Measurements from ENCODE around the gene BTBD17. TPM values are rescaled to one million over a fixed set of nuclear protein-coding genes. Genes with fewer than 3 reads are reported as not detected.
A peak's percentile ranks its signal among the peaks of the same experiment; 100 is the strongest.

Gene BTBD17
- polyA plus RNA-seq, 3 donors = not detected

GRCh38 chr17:74343121-74343520 is 18.5 kb downstream of the BTBD17 start:
- no peak overlapping the region for H3K27ac ChIP-seq (ENCODE audit: low read depth in 1 of 2, low read length in 2 of 2)
- H3K79me2 ChIP-seq (ENCODE audit: insufficient read depth, low read length) = no peaks in the 10 kb centered on the region
- Mint-ChIP-seq H3K27ac (peak overlapping the region in 1 of 7 donors; percentile 48), H3K36me3 (no peaks in the 10 kb centered on the region), H3K4me3 (no peak overlapping the region), H3K4me1 (no peaks in the 10 kb centered on the region), H3K9me3 (peaks cover 0 to 2% (median 0%) of the 10 kb centered on the region in 7 donors), H3K27me3 (ENCODE audit: low read depth in 3 of 3) (peaks cover 7 to 14% (median 13%) of the 10 kb centered on the region in 3 donors)
- intact Hi-C loops (cut with micrococcal nuclease) = no loop called here
- H4K20me1 ChIP-seq (ENCODE audit: insufficient read depth, low read length) = no peaks in the 10 kb centered on the region
- no peaks in the 10 kb centered on the region for H3K4me1 ChIP-seq (ENCODE audit: control insufficient read depth in 1 of 2, insufficient read depth in 2 of 2, low read length in 2 of 2)
- TF ChIP-seq CTCF (IDR thresholded peaks at IDR 0.05) = no peak
- no peaks in the 10 kb centered on the region for H3K36me3 ChIP-seq (replicated peaks in 1 of 2; ENCODE audit: control insufficient read depth in 1 of 2, insufficient read depth in 2 of 2, low read length in 2 of 2)
- no peak overlapping the region for H3K9ac ChIP-seq (ENCODE audit: insufficient read depth, low read length, poor library complexity, severe bottlenecking)
- no peaks in the 10 kb centered on the region for H3K9me3 ChIP-seq (replicated peaks in 1 of 2; ENCODE audit: control insufficient read depth in 1 of 2, insufficient read depth in 1 of 2, low read length in 2 of 2)
- no peak overlapping the region for H2AFZ ChIP-seq (ENCODE audit: insufficient read depth, low read depth, low read length, poor library complexity, severe bottlenecking)
- DNase-seq = no peak
- H3K4me3 ChIP-seq (replicated peaks in 1 of 3; ENCODE audit: low read depth in 2 of 3, low read length in 3 of 3) = no peak overlapping the region
- 91% methylated on average over 4 of the region's 8 CpGs for WGBS (ENCODE audit: insufficient coverage)
- no peak overlapping the region for H3K4me2 ChIP-seq (replicated peaks; ENCODE audit: extremely low read depth, low read length, poor library complexity, severe bottlenecking)
- H3K27me3 ChIP-seq (ENCODE audit: control insufficient read depth in 2 of 2, insufficient read depth in 2 of 2, low read length in 2 of 2) = no peaks in the 10 kb centered on the region

GRCh38 chr17:74342224-74342623 is 19.4 kb downstream of the BTBD17 start:
- H3K9ac ChIP-seq (ENCODE audit: insufficient read depth, low read length, poor library complexity, severe bottlenecking) = no peak overlapping the region
- no peak for DNase-seq
- intact Hi-C loops (cut with micrococcal nuclease) = no loop called here
- Mint-ChIP-seq H3K36me3 (no peaks in the 10 kb centered on the region), H3K4me1 (no peaks in the 10 kb centered on the region), H3K4me3 (no peak overlapping the region), H3K27ac (no peak overlapping the region), H3K9me3 (no peaks in the 10 kb centered on the region), H3K27me3 (ENCODE audit: low read depth in 3 of 3) (peaks cover 3 to 14% (median 12%) of the 10 kb centered on the region in 3 donors)
- H2AFZ ChIP-seq (ENCODE audit: insufficient read depth, low read depth, low read length, poor library complexity, severe bottlenecking) = no peak overlapping the region
- TF ChIP-seq CTCF (IDR thresholded peaks at IDR 0.05) = no peak
- H3K4me1 ChIP-seq (ENCODE audit: control insufficient read depth in 1 of 2, insufficient read depth in 2 of 2, low read length in 2 of 2) = no peaks in the 10 kb centered on the region
- H3K27ac ChIP-seq (ENCODE audit: low read depth in 1 of 2, low read length in 2 of 2) = no peak overlapping the region
- H3K4me3 ChIP-seq (replicated peaks in 1 of 3; ENCODE audit: low read depth in 2 of 3, low read length in 3 of 3) = no peak overlapping the region
- H3K4me2 ChIP-seq (replicated peaks; ENCODE audit: extremely low read depth, low read length, poor library complexity, severe bottlenecking) = no peak overlapping the region
- no peaks in the 10 kb centered on the region for H4K20me1 ChIP-seq (ENCODE audit: insufficient read depth, low read length)
- H3K79me2 ChIP-seq (ENCODE audit: insufficient read depth, low read length) = no peaks in the 10 kb centered on the region
- H3K27me3 ChIP-seq (ENCODE audit: control insufficient read depth in 2 of 2, insufficient read depth in 2 of 2, low read length in 2 of 2) = no peaks in the 10 kb centered on the region
- no peaks in the 10 kb centered on the region for H3K36me3 ChIP-seq (replicated peaks in 1 of 2; ENCODE audit: control insufficient read depth in 1 of 2, insufficient read depth in 2 of 2, low read length in 2 of 2)
- no peaks in the 10 kb centered on the region for H3K9me3 ChIP-seq (replicated peaks in 1 of 2; ENCODE audit: control insufficient read depth in 1 of 2, insufficient read depth in 1 of 2, low read length in 2 of 2)
- WGBS (ENCODE audit: insufficient coverage) = 96% methylated on average over 8 of the region's 10 CpGs

All from CD14-positive monocyte (primary cell).